ENCODE results near the gene DCDC1. TPM values are rescaled to one million over a fixed set of nuclear protein-coding genes. Genes with fewer than 3 reads are reported as not detected.

The DCDC1 gene
- total RNA-seq, 1 experiment from 2014 or later, result 1.5 TPM

DNA sequence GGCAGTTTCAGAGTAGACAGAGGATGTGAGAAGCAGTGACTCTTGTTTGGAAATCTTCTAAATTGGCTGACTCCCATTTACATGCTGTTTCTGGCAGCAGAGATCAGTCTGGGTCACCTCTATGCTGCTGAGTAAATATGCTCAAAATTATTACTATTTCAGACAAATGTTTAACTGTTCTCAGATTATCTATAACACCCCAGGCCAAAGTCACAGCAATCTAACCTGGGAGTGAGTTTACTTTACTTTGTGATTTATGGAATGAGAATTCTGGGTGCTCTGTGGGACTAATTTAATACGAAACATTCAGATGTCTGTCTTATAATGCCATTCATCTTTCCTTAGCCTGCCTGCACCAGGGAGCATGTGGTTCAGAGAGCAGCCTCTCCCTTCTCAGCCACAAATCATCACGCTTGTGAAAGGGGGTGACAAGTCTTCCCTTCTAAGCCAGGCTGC lies 500.9 kb downstream of the DCDC1 start (continued):
- TF ChIP-seq, protein P1, sequence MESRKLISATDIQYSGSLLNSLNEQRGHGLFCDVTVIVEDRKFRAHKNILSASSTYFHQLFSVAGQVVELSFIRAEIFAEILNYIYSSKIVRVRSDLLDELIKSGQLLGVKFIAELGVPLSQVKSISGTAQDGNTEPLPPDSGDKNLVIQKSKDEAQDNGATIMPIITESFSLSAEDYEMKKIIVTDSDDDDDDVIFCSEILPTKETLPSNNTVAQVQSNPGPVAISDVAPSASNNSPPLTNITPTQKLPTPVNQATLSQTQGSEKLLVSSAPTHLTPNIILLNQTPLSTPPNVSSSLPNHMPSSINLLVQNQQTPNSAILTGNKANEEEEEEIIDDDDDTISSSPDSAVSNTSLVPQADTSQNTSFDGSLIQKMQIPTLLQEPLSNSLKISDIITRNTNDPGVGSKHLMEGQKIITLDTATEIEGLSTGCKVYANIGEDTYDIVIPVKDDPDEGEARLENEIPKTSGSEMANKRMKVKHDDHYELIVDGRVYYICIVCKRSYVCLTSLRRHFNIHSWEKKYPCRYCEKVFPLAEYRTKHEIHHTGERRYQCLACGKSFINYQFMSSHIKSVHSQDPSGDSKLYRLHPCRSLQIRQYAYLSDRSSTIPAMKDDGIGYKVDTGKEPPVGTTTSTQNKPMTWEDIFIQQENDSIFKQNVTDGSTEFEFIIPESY (IDR thresholded peaks at IDR 0.05; ENCODE audit: extremely low read depth, insufficient replicate concordance, low read length), result no peak
- TF ChIP-seq EZH2phosphoT487 (IDR thresholded peaks at IDR 0.05; ENCODE audit: borderline replicate concordance), result no peak
- TF ChIP-seq TCF7L2 (IDR thresholded peaks at IDR 0.05; ENCODE audit: borderline replicate concordance, extremely low read depth, insufficient read depth, insufficient read length), result no peak
- TF ChIP-seq RAD21 (IDR thresholded peaks at IDR 0.05; ENCODE audit: low read depth), result no peak
- TF ChIP-seq SP1 (IDR thresholded peaks at IDR 0.05; ENCODE audit: low read depth), result no peak

DNA sequence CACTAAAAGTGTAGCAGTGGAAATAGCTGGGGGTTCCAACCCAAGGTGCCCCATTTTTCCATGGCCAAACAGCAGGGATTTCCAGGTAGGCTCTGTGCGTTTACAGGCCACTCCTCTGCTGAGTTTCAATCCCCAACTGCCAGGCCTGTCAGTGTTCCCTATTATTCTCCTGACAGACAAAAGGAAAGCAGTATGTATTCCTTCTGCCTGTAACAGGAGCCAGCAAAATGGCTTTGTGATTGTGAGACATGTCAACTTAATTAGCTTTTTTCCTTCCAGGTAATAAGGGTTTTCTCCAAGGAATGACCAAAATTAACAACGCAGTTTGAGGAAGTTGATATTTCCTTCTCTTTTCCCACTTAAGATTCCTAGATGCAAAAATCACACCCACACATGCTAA lies 506.3 kb downstream of the DCDC1 start:
- intact Hi-C loops (cut with micrococcal nuclease), result no loop called here
- H3K27me3 ChIP-seq (ENCODE audit: insufficient read depth, low read length), result peaks cover 30% of the 10 kb centered on the region
- no peaks in the 10 kb centered on the region for H3K4me1 ChIP-seq (ENCODE audit: control insufficient read depth in 1 of 2, insufficient read depth in 2 of 2, low read length in 2 of 2)
- POLR2A ChIA-PET, result no interaction called here
- TF ChIP-seq EZH2 (IDR thresholded peaks at IDR 0.05) (no peak), ZNF274 (IDR thresholded peaks at IDR 0.05; ENCODE audit: low read depth, low read length) (no peak), CEBPB (IDR thresholded peaks at IDR 0.05; ENCODE audit: low read depth) (no peak), FOSL1 (IDR thresholded peaks at IDR 0.05; ENCODE audit: low read depth) (no peak), ZFX (IDR thresholded peaks at IDR 0.05) (no peak)
- TF ChIP-seq, protein P2, sequence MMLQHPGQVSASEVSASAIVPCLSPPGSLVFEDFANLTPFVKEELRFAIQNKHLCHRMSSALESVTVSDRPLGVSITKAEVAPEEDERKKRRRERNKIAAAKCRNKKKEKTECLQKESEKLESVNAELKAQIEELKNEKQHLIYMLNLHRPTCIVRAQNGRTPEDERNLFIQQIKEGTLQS (IDR thresholded peaks at IDR 0.05), result no peak
- TF ChIP-seq, protein P3, sequence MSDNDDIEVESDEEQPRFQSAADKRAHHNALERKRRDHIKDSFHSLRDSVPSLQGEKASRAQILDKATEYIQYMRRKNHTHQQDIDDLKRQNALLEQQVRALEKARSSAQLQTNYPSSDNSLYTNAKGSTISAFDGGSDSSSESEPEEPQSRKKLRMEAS (IDR thresholded peaks at IDR 0.05), result no peak
- TF ChIP-seq, protein P1 (IDR thresholded peaks at IDR 0.05; ENCODE audit: extremely low read depth, insufficient replicate concordance, low read length), result no peak
- H3K36me3 ChIP-seq (ENCODE audit: control insufficient read depth in 1 of 2, insufficient read depth in 2 of 2, low read length in 2 of 2), result no peaks in the 10 kb centered on the region
- no peak overlapping the region for H3K4me2 ChIP-seq (ENCODE audit: low read length)
- H3K9me3 ChIP-seq (ENCODE audit: control insufficient read depth in 1 of 2, insufficient read depth in 1 of 2, low read depth in 1 of 2, low read length in 2 of 2), result no peaks in the 10 kb centered on the region
- RAD21 ChIA-PET (ENCODE audit: low non-redundant PET in 1 of 2, low total read pairs in 2 of 2, uncharacterized antibody in 2 of 2, unreplicated experiment in 2 of 2), result no interaction called here
- H2AFZ ChIP-seq (ENCODE audit: low read depth, low read length, poor library complexity, severe bottlenecking), result no peak overlapping the region
- BruUV-seq (replicated peaks), result no TSS peak
- no peak overlapping the region for H3K4me3 ChIP-seq (replicated peaks in 1 of 2; ENCODE audit: low read depth in 1 of 2, low read length in 2 of 2)
- ATAC-seq, result no peak
- no peak for DNase-seq (ENCODE audit: low read depth, low spot score)
- H4K20me1 ChIP-seq (ENCODE audit: insufficient read depth), result no peaks in the 10 kb centered on the region
- no peak overlapping the region for H3K9ac ChIP-seq (ENCODE audit: low read length)
- CTCF ChIA-PET, result no interaction called here
- H3K9me2 ChIP-seq (ENCODE audit: insufficient read depth), result no peaks in the 10 kb centered on the region
- no peak overlapping the region for H3K27ac ChIP-seq (ENCODE audit: low read depth, low read length)
- H3K79me2 ChIP-seq (ENCODE audit: insufficient read depth, low read length), result no peaks in the 10 kb centered on the region

All from HCT116 (cell line).